GM21360 (cell line): ENCODE data around the gene APOL6.

ENCODE experiments used
- ATAC-seq: cut with Tn5 transposase; IDR thresholded peaks from one replicate; pipeline ENCODE4 v1.9.1; 2021; ENCODE audit warnings: mild to moderate bottlenecking, moderate library complexity; ENCODE audit not compliant: unreplicated experiment

The APOL6 gene

GRCh38 chr22:35711336-35711735, 63.1 kb downstream of the APOL6 start:
- no peak for ATAC-seq

GRCh38 chr22:35712672-35713071, 64.4 kb downstream of the APOL6 start:
- no peak for ATAC-seq

GRCh38 chr22:35717572-35717971, 69.3 kb downstream of the APOL6 start, which contains the start of gene APOL5:
Gene APOL5, plus strand, starts transcription at chr22:35717872. Its CDS starts 0 bp downstream, at chr22:35717872.
- no peak for ATAC-seq
